Lower lobe of right lung (tissue), 2 donors: Measurements from ENCODE around the gene PALM. TPM values are rescaled to one million over a fixed set of nuclear protein-coding genes. Genes with fewer than 3 reads are reported as not detected.

Source experiments
- ATAC-seq, 2 donors: fragments of 200-7000 bp; cut with Tn5 transposase; one replicate each; pipeline ENCODE4 v1.9.1; 2020 to 2022; ENCODE audit warnings: mild to moderate bottlenecking in 2 of 2, moderate library complexity in 2 of 2
- DNase-seq: peaks from one replicate; pipeline ENCODE4 v3.0.0-alpha.2; 2020
- H3K27ac ChIP-seq: fragments of 200-600 bp; one replicate; pipeline ENCODE4 v1.8.0; 2022
- H3K27me3 ChIP-seq: fragments of 200-600 bp; one replicate; pipeline ENCODE4 v1.8.0; 2022; ENCODE audit warnings: low read depth
- H3K36me3 ChIP-seq: fragments of 200-600 bp; one replicate; pipeline ENCODE4 v1.8.0; 2022; ENCODE audit warnings: mild to moderate bottlenecking
- H3K4me1 ChIP-seq: fragments of 200-600 bp; one replicate; pipeline ENCODE4 v1.8.0; 2022
- H3K4me3 ChIP-seq: fragments of 200-600 bp; one replicate; pipeline ENCODE4 v1.8.0; 2022; ENCODE audit warnings: mild to moderate bottlenecking
- H3K9me3 ChIP-seq: fragments of 200-600 bp; one replicate; pipeline ENCODE4 v1.8.0; 2022
- intact Hi-C: fragments of 100-400 bp; cut with DNase I; formaldehyde crosslinking; loops from one replicate; pipeline ENCODE4 v1.11.0; 2022
- total RNA-seq: library from RNA; stranded (reverse); fragmentation: NEBNext Ultra II Directional; extraction: Animal tissue kit (Norgen Biotek cat#: 25700); gene quantifications from one replicate; pipeline ENCODE4 v1.2.1, GENCODE V29; 2021
- TF ChIP-seq, protein P1 (sequence below): fragments of 200-600 bp; IDR thresholded peaks from one replicate; pipeline ENCODE4 v1.8.0; 2022; ENCODE audit warnings: antibody characterized with exemption, mild to moderate bottlenecking
- donor health status: DM: no; HTN: yes; CAD: no; lungs with severe emphysema.

The PALM gene
- total RNA-seq, 1 donor from 2014 or later = 37.0 TPM

- peaks cover 12% of the 10 kb centered on the region for H3K4me1 ChIP-seq
- H3K36me3 ChIP-seq = no peaks in the 10 kb centered on the region
- ATAC-seq = no peak
- no peaks in the 10 kb centered on the region for H3K9me3 ChIP-seq
- intact Hi-C loops = no loop called here
- TF ChIP-seq, protein P1, sequence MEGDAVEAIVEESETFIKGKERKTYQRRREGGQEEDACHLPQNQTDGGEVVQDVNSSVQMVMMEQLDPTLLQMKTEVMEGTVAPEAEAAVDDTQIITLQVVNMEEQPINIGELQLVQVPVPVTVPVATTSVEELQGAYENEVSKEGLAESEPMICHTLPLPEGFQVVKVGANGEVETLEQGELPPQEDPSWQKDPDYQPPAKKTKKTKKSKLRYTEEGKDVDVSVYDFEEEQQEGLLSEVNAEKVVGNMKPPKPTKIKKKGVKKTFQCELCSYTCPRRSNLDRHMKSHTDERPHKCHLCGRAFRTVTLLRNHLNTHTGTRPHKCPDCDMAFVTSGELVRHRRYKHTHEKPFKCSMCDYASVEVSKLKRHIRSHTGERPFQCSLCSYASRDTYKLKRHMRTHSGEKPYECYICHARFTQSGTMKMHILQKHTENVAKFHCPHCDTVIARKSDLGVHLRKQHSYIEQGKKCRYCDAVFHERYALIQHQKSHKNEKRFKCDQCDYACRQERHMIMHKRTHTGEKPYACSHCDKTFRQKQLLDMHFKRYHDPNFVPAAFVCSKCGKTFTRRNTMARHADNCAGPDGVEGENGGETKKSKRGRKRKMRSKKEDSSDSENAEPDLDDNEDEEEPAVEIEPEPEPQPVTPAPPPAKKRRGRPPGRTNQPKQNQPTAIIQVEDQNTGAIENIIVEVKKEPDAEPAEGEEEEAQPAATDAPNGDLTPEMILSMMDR = no peak
- H3K27me3 ChIP-seq = no peaks in the 10 kb centered on the region
- no peak overlapping the region for H3K27ac ChIP-seq
- no peak for DNase-seq
- no peak overlapping the region for H3K4me3 ChIP-seq
Measured at GRCh38 chr19:755063-755462, 46.3 kb downstream of the PALM start.

DNA sequence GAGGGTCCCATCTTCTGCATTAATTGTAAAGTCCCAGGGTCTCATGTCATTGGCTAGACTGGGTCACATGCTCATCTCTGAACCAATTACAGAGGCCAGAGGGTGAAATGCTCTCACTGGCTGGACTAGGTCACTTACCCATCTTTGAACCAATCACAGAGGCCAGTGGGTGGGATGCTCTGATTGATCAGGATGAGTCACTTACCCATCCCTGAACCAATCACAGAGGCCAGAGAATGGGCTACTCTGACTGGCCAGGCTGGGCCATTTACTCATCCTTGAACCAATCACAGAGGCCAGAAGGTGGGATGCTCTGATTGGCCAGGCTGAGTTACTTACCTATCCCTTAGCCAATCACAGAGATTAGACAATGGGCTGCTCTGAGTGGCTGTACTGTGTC, 47.5 kb downstream of the PALM start:
- Histone ChIP-seq H3K9me3 (no peaks in the 10 kb centered on the region), H3K4me3 (no peak overlapping the region), H3K27ac (no peak overlapping the region), H3K4me1 (peaks cover 12% of the 10 kb centered on the region), H3K27me3 (no peaks in the 10 kb centered on the region), H3K36me3 (no peaks in the 10 kb centered on the region)
- ATAC-seq = no peak
- intact Hi-C loops = no loop called here
- DNase-seq = no peak
- TF ChIP-seq, protein P1 = no peak

DNA sequence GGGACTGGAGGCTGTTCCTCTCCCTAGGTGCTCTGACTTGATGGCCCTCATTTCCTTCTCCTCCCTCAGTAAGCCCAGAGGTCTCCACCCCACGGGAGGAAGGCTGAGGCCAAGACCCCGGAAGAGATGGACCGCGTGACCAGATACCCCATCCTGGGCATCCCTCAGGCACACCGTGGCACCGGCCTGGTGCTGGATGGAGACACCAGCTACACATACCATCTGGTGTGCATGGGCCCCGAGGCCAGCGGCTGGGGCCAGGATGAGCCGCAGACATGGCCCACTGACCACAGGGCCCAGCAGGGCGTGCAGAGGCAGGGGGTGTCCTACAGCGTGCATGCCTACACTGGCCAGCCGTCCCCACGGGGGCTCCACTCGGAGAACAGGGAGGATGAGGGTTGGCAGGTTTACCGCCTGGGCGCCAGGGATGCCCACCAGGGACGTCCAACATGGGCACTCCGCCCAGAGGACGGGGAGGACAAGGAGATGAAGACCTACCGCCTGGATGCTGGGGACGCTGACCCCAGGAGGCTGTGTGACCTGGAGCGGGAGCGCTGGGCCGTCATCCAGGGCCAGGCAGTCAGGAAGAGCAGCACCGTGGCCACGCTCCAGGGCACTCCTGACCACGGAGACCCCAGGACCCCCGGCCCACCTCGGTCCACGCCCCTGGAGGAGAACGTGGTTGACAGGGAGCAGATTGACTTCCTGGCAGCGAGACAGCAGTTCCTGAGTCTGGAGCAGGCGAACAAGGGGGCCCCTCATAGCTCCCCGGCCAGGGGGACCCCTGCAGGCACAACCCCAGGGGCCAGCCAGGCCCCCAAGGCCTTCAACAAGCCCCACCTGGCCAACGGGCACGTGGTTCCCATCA, 48.3 kb downstream of the PALM start:
- DNase-seq = no peak
- H3K36me3 ChIP-seq = no peaks in the 10 kb centered on the region
- intact Hi-C loops = no loop called here
- no peaks in the 10 kb centered on the region for H3K9me3 ChIP-seq
- TF ChIP-seq, protein P1 = no peak
- peaks cover 12% of the 10 kb centered on the region for H3K4me1 ChIP-seq
- H3K27me3 ChIP-seq = no peaks in the 10 kb centered on the region
- no peak for ATAC-seq
- no peak overlapping the region for H3K27ac ChIP-seq
- H3K4me3 ChIP-seq = no peak overlapping the region

- TF ChIP-seq, protein P1 = no peak
- ATAC-seq = no peak
- no peak overlapping the region for H3K4me3 ChIP-seq
- intact Hi-C loops = no loop called here
- H3K27me3 ChIP-seq = no peaks in the 10 kb centered on the region
- H3K4me1 ChIP-seq = peaks cover 6% of the 10 kb centered on the region
- H3K9me3 ChIP-seq = no peaks in the 10 kb centered on the region
- no peak for DNase-seq
- no peak overlapping the region for H3K27ac ChIP-seq
- no peaks in the 10 kb centered on the region for H3K36me3 ChIP-seq
Measured at GRCh38 chr19:757811-758668, 49.3 kb downstream of the PALM start.

GRCh38 chr19:763181-763580, 54.4 kb downstream of the PALM start:
- Histone ChIP-seq H3K36me3 (no peaks in the 10 kb centered on the region), H3K4me1 (no peaks in the 10 kb centered on the region), H3K27ac (no peak overlapping the region), H3K27me3 (no peaks in the 10 kb centered on the region), H3K4me3 (no peak overlapping the region), H3K9me3 (no peaks in the 10 kb centered on the region)
- no peak for ATAC-seq
- no peak for DNase-seq
- intact Hi-C loops = no loop called here
- TF ChIP-seq, protein P1 = no peak
